CD4-positive, alpha-beta T cell treated with Interleukin-1 beta for 1 hour (primary cell): ENCODE results near the gene TPM3.

ENCODE experiments used
- DNase-seq, 2 donors: peaks; one replicate each; pipeline ENCODE4 v3.0.0-alpha.2; 2020 to 2022

The TPM3 gene

DNA sequence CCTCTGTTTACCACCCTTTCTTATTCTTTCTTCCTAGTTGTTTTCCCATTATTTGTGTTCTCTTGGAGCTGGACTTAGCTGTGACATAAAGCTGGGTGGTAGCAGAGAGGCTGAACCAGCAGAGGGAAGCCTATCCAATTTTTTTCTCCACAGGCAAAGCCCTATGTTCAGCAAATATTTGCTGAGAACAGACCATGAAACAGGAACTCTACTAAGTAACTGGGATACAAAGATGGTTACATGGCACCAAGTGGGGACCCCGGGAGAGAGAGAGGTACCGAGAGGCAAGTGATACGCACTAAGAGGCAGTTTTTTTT is 7.6 kb upstream of the TPM3 start:
- no peak for DNase-seq

DNA sequence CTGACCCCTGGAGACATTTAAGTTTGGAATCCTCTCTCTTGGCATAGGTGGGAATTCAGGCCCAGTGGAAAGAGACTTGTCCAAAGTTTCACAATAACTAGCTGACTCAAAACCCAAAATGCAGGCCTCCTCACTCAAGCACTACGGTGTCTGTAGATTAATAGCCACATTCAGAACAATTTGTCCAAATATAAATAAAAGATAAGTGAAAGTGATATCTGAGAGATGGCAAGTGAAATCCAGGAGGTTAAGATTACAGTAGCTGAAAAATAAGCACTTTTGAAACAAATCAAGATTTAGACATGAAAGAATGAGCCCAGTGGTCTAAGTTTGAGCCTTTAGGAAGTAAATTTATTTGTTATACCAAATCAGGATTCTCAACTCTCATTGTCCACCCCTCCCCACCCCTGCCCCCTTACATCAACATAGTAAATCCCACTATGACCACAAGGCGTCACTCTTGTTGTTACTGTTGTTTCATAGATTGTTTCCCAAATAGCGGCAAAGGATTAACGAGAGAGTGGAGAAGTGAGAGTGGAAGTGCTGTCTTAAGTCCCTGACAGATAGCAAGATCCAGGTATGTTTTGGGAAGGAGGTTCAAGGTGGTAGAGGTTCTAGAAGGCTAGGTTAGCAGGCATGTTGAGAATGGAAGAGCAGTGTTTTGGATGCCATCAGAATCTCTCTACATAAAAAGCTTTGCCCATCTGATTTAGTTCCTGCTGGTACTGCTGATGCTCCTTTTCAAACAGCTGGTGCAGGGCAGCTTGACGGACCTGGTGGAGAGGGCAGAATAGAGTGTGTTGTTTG is 7.1 kb upstream of the TPM3 start:
- DNase-seq: peak; percentile 42 to 71

DNA sequence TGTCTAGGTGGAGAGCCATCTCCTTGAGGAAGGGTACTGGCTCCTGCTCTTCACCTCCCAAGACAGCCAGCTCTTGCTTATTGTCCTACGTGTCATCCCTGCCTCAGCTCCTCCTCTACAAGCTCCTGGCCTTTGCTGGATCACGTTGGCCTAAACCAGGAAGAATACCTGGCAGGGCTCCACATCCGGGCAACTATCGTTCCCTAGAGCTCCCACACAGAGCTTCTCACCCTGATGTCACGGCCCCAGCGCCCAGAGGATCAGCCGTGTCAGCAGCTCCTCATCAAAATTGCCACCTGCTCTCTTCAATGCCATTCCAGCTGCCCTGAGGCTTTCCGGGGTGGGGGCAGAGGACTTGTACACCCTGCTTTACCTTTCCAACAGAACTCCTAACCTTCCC is 1.9 kb upstream of the TPM3 start:
- DNase-seq: no peak

DNA sequence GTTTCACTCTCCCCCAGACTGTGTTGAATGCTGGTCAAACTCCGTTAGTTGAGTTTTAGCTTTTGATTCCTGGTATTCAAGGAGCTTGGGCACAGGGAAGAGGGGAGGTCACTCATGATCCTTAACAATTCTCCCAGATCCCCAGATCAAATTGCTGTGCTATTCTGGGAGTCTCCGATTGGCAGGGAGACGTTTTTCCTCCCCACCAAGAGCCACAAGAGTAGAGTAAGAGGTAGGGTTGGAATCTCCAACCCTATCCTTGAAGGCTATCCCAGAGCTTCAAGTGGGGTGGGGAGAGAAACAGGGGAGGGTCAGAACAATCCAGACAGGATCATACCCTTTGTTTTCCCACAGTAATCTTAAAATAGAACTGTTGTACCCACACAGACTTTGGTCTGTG is 576 bp upstream of the TPM3 start:
- DNase-seq: no peak

DNA sequence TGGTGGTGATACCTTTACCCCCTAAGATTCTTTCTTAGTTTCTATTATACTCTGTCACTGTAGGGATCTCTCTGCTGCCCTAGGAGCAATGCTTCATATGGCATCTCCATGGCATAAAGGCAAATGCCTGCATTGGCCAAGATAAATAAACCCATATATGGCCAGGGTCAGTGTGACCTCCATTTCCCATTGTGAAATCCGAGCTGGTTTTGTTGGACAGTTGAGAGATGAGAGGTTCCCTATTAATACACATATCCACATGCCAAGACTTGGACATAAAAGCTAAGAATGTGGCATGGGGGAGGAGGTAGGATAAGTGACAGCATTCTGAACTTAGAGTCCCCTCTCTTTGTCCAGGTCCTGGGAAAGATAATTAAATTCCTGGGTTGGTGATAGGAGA is 1.4 kb downstream of the TPM3 start:
- no peak for DNase-seq

DNA sequence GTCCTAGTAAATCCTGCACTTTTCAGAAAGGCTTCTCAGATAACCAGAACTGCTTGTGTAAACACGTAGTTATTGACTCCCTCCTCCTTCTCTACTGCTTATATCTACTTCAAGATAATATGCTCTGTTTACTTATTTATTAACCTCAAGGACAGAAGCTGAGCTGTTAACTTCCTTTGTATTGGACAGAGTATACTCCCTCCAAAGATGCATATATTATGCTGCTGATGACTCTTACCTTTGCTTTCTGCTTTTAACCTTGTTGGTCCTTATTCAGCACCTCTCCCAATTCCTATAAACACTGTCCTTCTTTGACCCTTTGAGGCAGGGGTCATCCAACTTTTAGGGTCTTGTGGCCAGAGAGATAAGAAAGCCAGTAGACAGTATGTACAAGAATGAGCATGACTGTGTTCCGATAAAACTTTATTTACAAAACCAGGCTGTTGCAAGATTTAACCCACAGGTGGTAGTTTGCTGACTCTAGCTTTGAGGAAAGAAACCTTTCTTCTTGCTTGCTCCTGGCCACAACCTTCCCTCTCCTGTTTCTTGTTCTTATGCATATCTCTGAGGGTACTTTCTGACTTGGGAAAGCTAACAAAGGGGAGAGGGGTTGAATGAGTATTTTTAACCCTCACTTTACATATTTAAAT is 4.9 kb downstream of the TPM3 start:
- DNase-seq: no peak

DNA sequence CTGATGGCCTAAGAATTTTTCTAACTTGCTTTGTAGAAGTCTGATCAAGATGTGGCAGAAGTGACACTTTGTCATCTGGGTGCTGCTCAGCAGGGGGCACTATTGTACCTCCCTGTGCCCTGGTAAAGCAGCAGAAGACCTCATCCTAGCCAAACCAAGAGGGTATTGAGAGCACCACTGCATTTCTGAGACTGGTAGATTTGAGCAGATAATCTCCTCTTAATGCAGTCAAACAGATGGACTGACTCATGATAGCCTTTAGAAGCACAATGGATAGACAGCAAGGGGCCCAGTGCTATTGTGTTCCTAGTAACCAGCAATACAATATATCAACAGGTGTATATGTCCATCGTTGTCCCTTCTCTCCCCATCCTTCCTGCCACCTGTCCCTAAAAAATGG is 5.7 kb downstream of the TPM3 start:
- peak; percentile 69 to 76 for DNase-seq

DNA sequence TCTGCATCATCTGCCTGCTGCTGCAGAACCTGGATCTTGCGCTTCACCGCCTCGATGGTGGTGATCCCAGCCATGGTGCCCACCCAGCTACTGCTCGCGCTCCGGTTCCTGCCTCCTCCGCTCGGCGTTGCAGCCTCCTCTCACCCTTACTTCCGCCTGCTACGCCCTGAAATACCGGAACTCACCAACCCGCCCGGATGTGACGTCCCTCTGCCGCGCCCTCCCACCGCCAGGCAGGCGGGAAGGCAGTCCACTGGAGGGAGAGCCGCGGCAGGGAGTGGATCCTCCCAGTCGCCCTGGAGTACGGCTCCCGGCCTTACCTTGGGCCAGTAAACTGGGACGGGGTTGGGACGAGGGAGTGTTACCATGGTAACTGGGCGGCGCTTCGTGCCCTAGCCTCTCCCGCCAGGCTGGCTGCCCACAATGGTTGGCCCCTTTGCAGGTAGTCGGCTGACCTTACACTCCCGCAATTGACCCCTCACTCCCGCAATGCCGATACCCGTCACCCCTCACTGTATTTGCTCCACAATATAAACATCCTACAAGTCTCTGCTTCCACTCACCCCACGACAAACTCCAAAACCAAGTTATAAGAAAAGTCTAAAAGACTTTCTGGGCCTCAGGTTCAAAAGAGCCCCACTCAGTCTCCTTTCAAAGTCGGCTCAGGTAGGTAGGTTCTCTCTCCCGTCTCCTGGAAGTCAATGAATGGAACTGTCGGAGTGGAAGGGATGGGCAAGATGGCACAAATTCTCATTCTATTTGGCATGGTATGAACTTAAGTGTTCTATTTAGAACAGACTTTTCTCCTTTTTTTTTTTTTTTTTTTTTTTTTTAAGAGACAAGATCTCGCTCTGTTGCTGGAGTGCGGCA is 8.6 kb downstream of the TPM3 start:
- peak; percentile 92 for DNase-seq

DNA sequence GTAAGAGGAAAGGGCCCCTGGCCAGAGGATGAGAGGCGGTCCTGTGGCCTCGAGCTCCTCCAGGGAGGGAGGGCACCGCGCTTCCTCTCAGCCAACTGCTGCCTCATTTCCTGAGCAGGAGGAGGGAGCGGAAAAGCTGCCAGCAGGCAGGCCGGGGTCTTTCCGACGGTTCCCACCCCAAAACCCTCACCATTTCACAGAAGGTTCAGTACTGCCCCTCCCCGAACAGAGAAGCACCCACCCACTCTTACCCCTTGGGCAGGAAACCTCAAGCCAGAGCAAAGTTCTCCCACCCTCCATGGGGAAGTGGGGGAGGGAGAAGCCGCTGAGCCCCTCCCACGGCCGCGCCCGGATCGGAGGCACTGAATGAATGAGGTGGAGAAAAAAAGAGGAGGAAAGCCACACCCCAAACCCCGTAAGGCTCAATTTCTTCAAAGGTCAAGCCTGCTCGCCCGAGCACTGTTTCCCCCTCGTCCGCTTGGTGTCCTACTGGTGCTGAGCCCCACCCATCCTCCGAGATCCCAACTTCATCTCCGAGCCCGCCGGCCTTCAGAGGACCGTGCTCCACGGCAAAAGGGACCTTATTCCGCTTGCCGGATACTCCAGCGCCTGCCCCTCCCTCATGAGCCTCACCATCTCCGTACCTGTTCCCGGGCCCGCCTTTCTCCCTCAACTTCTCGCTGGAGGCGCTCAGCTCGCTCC is 9.4 kb downstream of the TPM3 start:
- DNase-seq: peak; percentile 79 to 83

DNA sequence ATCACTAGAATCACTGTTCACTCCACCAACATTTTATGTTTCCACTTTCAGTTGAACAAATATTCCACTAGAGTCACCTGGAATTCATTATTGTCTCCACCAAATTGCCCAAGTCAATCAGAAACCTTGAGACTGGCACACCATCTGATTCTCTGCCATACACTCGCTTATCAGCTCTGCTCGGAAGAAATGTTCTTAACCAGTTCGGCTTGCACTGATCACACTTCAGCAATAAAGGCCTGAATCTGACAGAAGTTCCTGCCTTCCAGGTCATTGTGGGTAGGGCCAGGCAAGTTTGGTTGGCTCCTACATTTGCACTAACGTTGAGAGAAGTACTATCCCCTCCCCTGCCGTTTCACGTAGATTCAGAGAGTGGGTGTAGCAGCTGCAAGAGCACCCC is 10.0 kb downstream of the TPM3 start:
- no peak for DNase-seq

DNA sequence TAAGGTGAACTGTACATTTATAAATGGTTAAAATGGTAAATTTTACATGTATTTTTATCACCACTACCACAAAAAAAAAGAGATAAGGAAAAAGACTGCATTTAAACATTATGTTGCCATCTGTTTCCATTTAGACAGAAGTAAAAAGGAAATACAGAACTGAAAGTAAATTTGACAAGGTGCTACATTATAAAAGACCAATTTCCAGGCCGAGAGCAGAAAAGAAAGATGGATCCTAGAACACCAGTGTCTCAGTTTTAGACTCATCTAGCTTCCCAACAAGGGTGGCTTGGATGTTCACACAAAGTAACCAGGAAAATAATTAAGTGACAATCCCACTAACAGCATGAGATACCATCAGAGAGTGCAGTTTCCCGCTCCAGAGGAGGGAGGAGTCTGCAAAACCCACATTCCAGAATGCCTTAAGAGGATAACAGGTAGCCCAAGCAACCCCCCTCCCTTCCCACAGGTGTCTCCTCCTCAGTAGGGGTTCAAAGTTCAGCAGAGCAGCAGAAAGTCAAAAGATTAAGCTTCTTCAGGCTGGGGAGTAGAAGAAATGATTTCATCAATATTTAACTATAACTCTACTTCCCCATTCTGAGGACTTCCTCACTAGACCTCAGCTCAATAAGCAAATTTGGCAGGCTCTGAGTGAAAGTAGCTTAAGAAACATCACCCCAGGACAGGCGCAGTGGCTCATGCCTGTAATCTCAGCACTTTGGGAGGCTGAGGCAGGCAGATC is 11.8 kb downstream of the TPM3 start:
- peak in 1 of 2 donors; percentile 42 for DNase-seq

DNA sequence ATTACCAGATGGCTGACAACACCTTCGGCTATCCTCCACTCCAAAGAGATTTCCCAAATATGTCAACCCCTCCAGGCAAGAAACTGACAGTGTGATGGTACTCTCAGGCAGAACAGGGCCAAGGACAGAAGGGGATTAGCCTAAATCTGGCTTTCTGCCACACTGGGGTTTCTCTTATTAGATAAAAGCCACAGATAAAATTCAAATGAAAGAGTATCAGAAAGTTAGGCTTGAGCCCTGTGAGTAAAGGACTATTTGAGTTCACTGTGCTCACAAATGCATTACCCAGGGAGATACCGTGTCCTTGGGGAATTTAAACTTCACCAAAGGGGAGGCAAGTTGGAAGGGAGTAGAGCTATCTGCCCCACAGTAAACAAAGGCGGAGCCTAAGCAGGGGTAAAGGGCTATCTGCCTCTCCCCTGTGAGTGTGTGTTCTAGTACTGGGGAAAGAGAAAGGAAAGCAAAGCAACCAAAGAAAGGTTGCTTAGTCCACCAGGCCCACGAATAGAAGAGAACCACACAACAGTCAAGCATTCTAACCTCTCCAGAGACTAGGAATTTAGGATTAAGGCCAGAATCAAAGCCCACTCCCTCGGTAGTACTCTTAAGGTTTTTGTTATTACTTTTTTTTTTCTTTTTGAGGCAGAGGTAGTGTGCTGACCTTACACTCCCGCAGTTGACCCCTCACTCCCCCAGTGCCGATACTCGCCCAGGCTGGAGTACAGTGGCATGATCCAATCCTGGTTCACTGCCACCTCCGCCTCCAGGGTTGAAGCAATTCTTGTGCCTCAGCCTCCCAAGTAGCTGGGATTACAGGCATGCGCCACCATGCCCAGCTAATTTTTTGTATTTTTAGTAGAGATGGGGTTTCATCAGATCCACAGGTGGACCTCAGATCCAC is 12.7 kb downstream of the TPM3 start:
- DNase-seq: no peak

DNA sequence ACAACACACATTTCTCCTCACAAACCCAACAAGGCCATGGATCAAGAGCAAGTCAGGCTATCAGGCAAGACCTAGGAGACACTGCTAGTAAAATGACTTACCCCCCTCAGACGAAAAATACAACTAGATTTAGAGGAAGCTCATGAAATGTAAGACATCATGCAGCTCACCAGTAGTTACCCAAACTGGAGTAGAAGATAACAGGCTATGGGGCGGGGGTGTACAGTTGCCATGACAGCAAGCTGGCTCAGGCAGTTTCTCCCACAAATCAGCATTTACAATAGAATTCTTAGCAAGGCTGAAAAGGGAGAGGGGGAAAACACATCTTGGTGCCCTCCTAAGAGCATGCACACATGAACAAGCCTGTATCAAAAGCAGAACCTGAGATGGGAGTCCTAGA is 13.9 kb downstream of the TPM3 start:
- DNase-seq: no peak

DNA sequence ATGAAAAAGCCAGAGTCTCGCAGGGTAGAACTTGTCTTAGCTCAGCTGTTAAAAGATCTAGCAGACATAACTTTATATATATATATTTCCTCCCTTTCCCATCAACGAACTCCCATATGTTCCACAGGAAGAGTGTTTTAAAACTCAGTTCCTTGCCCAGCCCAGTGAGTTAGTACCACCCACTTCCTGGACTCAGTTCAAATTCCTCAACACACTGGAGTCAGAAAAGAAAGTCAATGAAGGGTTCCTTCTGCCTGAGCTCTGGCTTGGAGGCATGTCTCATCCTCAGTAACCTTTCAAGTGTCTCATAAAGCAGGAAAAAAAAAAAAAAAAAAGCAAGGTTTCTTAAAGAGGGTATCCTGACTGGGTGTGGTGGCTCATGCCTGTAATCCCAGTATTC is 15.6 kb downstream of the TPM3 start:
- no peak for DNase-seq

DNA sequence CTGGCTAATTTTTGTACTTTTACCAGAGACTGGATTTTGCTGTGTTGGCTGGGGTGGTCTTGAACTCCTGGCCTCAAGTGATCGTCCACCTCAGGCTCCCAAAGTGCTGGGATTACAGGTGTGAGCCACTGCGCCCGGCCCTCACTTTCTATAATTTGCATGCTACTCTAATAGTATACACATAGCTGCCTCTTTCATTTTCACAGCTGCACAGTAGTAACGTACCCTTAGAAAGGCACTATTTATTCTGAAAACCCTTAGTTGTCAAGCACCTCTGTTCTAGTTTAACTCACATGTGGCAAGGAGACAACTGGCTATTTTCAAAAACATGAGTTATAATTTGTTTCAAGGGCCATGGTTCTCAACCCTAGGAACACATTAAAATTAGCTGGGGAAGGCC is 17.2 kb downstream of the TPM3 start:
- DNase-seq: no peak

DNA sequence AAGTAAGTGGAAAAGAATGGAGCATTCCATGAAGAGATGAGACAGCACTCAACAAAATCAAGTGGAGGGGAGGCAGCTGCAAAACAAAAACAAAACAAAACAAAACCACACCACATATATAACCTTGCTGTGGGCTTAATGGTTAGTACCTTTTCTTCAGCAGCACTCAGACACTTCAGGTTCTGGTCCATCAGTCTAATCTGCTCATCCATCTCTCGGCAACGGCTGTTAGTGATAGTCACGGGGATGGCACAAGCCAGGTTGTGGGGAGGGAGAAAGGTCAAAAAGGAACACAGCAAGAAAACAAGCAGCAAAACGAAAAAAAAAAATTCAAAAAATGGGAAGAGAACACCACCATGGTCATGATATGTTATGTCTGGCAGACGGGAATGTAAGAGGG is 20.0 kb downstream of the TPM3 start:
- no peak for DNase-seq

DNA sequence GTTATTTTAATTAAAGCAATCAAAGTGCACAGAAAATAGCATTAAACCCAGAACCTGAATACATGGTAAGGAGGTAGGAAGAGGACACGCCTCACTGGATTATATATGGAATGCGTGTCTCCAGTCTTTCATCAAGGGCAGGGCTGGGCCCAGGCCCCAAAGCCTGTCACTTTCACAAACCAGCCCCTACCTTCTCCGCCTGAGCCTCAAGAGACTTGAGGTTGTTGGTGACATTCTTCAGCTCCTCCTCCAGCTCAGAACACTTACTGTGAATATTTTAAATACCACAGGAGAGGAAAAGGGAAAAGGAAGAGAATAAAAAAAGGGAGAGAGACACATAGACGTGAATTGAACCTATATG is 20.7 kb downstream of the TPM3 start:
- no peak for DNase-seq

DNA sequence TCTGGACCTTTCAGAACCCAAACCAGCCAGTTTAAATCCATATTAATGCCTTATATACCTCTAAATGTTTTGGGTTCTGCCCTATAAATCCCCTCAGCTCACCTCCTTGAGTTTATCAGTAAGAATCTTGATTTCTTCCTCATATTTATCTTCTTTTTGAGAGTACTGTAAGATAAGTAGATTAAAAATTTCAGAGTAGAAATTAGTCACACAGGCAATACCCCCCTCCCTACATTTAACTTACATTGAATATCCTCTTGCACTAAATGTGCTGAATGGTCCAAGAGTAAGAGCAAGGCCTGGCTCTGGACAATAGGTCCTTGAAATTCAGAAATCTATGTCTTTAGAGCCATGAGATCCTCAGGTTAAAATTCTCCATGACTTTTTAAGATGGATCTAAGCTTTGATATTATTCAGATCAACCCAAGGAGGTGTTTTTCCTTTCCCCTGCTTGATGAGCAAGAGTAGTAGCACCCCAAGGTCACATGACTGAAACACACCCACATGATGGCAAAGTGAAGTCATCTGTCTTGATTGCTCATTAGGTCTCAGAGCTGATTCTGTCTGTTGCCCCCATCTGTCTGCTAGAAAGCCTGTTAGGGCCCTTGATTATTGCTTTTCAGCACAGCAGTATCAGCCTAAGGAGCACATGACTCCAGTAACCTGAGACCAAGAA is 21.2 kb downstream of the TPM3 start:
- DNase-seq: no peak

DNA sequence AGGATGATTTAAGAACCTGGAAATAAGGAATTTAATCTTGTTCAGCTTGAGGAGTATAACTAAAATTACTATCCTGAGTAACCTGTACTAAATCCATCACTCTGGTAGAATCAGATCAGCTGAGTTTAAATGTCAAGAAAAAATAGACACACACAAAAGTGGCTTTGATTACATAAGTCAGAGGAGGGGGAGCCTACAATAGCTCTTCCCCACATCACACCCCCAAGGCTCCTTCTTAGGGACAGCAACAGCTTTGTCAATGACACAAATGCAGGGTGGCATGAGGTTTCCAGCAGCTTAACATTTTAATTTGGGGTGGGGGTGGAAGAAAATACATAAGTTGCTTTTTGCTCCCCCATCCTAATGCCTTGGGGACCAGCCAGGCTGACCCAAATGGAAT is 24.4 kb downstream of the TPM3 start:
- no peak for DNase-seq

DNA sequence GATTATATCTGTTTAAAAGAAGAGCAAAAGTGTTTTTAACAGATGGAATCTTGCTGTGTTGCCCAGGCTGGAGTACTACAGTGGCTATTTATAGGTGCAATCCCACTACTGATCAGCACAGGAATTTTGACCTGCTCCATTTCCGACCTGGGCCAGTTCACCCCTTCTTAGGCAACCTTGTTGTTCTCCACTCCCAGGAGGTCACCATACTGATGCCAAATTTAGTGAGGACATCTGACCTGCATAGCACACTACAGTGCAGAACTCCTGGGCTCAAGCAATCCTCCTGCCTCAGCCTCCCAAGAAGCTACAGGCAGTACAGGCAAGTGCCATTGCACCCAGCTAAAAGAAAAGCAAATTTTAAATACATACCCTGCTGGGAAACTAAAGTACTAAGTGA is 25.7 kb downstream of the TPM3 start:
- no peak for DNase-seq

DNA sequence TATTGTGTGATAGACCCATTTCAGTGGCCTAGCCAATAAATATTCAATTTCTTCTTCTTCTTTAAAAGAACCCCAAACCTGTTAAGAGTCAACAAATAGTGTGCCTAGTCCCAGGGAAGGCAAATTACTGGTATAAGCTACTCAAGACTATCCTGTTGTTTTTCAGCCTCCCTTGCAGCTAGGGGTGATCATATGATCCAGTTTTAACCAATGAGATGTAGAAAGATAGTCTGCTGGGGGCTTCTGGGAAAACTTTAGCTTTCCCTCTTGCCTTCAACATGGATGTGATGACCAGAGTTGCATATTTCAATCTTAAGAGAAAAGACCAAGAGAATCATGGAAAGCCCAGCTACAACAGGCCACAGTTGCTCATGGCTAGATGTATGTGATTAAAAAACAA is 32.3 kb downstream of the TPM3 start:
- no peak for DNase-seq
